HG03469 (cell line): ENCODE data around the gene ARHGAP36.

Source experiments
- ATAC-seq: cut with Tn5 transposase; IDR thresholded peaks from one replicate; pipeline ENCODE4 v1.9.1; 2021; ENCODE audit warnings: mild to moderate bottlenecking, moderate library complexity, moderate number of reproducible peaks; ENCODE audit not compliant: unreplicated experiment

ARHGAP36 gene, protein sequence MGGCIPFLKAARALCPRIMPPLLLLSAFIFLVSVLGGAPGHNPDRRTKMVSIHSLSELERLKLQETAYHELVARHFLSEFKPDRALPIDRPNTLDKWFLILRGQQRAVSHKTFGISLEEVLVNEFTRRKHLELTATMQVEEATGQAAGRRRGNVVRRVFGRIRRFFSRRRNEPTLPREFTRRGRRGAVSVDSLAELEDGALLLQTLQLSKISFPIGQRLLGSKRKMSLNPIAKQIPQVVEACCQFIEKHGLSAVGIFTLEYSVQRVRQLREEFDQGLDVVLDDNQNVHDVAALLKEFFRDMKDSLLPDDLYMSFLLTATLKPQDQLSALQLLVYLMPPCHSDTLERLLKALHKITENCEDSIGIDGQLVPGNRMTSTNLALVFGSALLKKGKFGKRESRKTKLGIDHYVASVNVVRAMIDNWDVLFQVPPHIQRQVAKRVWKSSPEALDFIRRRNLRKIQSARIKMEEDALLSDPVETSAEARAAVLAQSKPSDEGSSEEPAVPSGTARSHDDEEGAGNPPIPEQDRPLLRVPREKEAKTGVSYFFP

DNA sequence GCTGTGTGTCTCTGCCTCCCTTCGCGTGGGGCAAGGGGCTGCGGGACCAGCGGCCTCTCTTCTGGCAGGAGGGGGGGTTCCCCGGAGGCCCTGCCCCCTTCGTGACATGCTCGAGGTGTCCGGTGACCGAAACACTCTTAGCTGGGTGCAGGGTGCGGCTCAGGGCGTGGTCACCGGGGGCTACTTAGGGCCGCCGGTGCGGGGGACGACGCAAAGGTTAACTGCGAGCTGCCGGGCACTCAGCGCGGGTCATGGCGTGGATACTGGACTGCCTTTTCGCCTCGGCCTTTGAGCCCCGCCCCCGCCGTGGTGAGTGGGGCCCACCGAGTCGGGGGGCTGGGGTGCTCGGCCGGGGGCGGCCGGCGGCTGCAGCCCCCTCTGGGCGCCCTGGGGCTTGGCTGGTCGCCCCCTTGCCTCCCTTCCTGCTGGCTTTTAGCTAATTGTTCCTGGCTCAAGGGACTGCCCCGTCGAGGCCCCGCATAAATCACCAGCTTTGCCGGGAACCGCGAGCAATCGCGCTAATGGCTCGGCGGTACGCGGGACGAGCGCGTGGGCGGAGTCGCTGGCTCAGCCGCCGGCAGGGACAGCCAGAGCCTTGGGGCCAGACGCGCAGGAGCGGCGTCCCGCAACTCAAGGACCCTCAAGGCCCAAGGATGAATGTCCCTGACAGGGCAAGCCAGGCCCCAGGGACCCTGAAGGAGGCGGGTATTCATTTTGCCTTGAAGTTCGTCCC, at the start of gene ARHGAP36:
ARHGAP36 (plus strand) TSS at position 211 of the 733 bp plus-strand sequence. CDS start 23,320 bp downstream, outside the sequence.
- ATAC-seq: no peak

DNA sequence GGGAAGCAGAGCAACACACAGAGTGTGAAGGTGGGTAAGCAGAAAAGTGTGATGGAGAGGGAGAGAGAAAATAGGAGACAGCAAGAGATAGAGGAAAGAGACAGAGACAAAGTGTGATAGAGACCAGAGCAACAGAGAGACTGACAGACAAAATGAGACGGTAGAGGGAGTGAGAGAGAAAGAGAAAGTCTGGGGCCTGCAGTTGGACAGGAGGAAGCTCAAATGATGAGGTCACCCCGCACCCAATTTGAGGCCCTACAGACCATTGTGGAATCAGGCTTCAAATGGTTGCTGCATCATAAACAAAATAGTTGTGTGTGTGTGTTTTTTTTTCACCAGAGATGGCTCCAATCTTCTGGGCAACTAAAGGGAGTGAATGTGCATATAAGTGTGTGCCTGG, 48.0 kb upstream of the ARHGAP36 start:
- no peak for ATAC-seq

DNA sequence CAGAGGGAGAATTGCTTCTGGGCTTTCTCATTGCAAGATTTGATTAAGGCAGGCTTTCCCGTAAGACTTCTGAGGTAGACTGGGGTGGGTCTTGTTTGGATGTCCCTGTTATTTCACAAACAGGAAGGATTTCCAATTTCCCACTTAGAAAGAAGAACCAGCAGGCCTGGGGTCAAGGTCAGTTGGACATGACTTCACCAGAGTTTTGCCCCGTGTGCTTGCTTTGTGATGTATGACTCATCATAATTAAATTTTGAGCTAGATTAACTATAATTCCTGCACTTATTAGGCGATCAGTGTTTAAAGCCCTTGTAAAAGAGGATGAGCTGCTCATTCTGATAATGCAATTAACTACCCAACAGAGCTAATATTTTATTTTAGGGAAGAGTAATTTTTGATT, 32.8 kb upstream of the ARHGAP36 start:
- ATAC-seq: no peak

DNA sequence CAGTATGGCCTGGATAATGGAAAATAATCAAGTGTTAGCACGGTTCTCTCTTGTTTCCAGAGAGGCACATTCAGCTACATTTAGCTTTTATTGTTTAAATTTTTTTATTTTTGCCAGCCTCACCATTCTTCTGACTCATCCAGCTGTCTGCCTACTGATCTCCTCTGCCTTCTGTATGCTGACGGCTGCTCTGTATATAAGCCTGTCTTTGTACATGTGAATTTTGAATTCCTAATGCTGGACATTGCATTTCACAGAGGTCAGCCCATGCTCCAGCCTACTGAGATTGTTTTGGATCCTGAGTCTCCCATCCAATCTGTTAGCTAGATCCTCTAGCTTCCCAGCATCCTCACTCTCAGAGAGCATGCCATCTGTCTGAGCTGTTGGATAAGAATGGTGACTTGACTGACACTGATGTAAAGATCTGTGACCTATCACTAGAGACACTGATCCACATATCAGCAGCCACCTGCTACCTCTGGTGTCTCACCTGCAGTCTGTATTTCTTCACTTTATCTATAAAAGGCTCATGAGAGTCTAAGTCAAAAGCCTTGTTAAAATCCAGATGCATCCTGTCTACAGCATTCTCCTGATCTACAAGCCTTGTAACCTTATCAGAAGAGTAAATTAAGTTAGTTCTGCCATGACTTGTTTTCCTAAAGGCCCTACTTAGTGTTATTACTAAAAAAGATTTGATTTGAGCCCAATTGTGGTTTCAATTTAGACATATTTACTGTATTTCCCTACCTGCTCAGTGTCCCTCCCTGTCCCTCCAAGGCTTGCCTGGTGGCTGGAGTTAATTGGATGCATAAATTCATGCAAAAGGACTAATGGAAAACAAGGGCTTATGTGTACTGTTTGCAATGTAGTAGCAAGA, 25.6 kb upstream of the ARHGAP36 start:
- ATAC-seq: no peak

DNA sequence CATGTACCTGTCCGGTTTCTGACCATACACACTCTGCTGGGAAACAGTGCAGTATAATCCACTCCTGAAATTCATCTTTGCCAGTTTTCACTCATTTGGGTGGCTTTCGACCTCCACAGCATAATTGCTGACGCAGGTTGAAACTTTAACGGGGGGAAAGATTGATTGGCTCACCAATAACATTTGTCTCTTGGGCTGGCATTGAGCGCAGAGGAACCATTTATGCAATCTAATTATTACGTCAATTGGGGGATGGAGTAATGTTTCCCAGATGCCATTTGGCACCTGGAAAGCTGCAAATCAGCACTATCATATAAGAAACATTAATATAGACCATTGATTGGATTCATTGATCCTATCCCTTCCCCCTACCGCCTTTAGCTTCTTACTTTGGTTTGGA, 24.1 kb upstream of the ARHGAP36 start:
- ATAC-seq: no peak

DNA sequence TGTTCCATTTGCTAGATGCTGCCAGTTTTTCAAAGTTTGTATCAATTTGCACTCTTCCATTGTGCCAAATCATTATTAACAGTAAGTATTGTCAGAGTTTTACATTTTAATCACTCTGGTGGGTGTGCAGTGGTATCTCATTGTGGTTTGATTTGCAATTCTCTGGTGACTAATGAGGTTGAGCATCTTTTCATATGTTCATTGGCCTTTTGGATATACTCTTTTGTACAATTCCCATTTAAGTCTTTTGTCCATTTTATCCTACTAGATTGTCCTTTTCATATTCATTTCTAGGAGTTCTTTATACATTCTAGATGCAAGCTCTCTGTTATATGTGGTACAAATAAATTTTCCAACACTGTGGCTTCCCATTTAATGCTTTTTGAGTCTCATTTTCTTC, 17.4 kb upstream of the ARHGAP36 start:
- ATAC-seq: no peak

DNA sequence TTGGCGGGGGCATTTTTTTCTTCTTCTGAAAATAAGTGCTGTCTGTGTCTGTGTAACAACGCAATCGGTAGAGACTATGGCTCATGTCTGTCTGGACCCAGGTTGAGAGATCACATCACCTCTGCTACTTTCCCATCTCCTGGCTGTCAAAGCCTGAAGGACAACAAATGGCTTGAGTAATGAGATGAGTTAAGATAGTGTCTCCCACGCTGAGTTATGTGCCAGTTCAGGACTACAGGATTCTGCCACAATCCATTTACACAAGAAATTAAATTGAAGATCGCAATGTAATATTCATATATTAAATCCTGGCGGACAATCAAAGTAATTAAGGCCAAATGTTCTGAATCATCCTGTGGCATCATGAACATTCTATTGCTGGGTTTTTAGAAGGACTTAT, 16.5 kb upstream of the ARHGAP36 start:
- ATAC-seq: no peak

DNA sequence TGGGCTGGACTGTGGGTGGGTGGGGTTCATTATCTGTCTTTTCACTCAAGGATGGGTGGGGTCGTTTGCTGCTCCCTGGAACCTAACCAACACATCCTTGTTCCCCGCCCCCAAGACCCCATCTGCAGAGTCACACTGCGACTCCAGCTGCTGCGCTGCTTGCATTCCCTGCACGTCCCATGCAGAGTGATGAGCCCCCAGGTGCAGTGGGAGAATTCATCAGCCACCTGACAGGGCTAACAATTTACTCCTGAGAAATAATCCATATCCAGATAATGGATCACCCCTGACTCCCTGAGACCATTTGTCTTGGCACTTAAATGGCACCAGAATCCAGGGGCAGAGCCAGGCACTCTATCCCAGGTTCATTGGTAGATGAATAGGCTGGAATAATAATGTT, 12.4 kb upstream of the ARHGAP36 start:
- ATAC-seq: no peak

DNA sequence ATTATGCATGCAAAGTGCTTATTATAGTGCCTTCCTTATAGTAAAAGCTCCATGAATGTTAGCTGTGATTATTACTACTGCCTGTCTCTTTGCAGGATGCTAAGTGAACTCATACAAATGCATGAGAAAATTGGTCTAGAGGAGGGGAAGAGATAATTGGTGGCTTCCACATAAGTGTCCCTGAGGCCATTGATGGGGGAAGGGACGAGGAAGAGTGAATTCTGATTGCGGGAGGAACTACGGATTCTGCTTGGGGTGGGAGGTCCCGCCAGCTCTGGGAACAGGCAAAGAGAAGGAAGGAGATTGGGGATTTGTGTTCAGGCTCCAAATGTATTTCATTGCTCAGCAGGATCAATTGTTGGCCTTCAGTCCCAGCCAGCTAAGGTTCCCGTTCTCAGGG, 11.6 kb upstream of the ARHGAP36 start:
- no peak for ATAC-seq

DNA sequence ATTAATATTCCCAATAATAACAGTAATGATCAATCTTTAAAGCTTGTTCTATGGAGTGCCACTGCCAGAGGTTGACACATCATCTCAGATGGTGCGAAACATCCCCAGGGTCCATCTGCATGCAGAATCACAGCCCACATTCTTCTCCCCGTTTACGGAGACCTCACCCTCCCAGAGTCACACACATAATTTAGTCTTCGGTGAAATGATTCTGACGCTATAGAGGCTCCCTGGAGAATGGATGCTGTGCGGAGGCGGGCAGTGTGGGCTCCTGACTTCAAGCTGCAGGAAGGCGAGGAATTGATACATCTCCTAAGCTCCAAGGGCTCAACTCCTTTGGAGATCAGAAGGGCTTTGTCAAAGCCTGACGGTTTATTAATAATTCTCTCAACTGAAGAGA, 11.0 kb upstream of the ARHGAP36 start:
- ATAC-seq: no peak

DNA sequence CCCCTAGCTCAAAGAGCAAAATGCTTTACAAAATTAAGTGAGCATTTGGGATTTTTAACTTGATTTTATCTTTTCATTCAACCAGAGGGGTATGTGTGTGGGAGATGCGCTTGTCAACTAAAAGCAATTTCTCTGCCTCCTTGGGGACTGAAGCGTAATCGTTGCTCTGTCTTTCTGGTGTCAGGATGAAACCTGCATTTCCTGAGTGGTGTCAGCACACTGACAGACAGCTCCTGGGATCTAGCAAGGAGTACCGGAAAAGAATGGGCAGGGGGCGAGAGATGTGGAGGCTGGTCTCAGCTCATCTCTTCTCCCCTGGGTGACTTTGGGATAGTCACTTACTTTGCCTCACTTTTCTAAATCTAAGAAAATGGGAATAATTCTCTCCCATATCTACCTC, 5.1 kb upstream of the ARHGAP36 start:
- no peak for ATAC-seq

DNA sequence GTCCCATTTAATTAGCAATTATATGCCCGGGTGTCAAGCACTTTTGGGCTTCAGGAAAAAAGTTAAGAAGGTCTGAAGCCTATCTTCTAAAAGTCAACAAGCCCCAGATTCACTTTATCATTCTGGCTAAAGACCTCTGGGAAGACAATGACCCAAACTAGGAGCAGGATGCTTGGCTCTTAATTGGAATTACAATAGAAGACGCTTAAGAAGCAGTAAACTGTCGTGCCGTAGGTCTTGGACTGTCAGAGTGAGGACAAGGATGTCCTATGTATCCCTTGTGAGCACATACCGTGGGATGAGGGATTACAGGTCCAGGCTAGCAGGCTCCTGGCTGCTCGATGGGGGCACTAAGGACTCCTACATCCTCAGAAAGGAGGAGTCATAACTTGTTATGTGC, 3.2 kb upstream of the ARHGAP36 start:
- ATAC-seq: no peak

DNA sequence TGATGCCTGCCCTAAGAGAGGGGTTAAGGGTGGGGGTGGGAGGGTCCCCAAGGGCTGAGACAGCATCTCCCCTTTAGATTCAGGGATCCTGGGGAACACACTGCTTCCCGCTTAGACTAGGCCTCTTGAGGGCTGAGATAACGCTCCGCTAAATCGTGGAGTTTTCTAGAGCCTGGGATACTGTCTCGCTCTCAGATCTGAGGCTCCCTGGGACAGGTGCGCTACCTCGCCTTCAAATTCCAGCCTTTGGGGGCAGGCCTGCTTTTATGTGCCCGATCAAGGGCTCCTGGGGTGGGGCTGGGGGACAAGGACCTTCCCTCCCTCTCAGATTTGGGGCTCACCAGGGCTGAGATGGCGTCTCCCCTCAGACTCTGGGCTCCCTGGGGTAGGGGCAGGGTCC, 440 bp upstream of the ARHGAP36 start:
- ATAC-seq: no peak

DNA sequence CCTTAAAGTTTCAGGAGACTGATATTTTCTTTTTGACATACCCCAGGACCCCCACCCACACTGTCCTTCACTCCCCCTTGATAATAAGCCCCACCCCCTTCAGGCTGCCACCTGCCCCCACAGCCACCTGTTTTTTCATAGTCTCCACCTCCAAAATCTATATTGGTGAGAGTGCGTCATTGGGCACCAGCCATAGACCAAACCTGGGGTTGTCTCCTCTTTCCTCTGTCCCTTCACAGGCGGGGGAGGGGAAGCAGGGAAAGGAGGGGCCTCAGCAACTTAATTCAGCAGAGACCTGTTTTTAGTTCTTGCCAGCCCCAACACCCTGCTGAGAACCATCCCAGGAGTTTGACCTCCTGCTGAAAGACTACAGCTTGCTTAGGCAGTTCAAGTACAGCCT, 1.1 kb downstream of the ARHGAP36 start:
- ATAC-seq: no peak

DNA sequence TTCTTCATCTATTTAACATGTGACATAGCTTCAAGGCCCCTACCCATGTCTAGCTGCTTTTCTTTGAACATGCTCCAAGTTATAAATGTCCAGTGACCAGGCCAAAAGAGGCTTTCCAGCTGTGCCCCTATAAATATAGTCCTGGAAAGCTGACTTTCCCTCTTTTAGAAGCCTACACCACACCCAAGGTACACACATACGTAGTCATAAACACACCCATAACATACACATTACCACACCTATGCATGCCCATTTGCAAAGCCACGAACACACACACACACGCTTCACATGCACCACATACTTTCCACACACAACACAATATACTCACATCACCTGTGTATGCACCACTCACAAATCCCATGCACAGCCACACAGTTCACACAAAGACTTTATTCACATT, 2.0 kb downstream of the ARHGAP36 start:
- no peak for ATAC-seq

DNA sequence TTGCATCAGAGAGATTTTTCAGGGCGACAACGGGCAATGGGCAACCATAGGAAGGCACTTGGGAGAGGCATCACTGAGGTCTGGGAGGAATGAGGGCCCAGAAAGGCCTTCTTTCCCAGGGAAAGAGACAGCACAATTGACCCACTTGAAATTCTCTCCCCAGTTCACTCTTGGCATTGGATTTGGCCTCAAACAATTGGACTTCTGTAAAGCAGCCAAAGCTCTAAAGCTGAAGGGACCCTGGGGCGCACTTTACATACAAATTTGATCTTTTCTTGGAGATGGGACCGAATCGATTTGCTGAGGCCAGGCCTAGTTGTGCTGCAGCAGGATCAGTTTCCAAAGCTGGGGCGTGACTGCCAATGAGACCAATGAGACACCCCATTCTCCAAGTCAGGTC, 3.2 kb downstream of the ARHGAP36 start:
- no peak for ATAC-seq

DNA sequence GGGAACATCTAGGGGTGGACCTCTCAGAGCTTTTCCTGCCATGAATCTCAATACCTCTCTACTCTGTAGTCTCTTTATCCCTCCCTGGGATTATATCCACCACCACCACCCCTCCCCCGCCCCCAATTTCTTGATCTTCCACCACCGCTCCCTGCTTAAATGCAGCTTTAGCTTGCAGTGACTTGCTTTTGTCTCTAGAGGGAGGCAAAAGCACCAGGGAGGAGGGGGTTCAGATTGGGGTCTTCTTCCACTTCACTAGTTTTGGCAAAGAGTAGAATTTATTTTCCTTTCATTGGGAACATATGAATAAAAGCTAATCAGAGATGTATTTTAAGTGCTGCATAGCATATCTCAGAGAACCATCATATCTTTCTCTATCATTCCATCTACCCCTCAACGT, 5.5 kb downstream of the ARHGAP36 start:
- ATAC-seq: no peak

DNA sequence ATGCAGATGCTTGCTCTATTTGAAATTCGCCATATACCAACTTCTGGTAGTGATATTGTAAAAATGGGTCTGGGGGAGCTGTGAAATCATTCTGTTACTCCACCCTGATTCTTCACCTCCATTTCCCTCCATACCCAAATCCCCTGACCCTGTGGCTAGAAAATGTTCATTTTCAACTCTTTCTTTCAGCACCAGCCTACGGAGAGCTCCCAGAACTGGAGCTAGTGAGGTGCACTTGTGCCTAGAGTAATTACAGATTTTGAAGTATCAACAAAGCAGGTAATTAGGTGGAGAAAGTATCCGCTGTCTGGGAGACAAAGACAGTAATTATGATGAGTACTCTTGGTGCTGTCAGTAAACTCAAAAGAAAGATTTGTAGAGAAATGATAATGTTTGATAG, 8.1 kb downstream of the ARHGAP36 start:
- no peak for ATAC-seq

DNA sequence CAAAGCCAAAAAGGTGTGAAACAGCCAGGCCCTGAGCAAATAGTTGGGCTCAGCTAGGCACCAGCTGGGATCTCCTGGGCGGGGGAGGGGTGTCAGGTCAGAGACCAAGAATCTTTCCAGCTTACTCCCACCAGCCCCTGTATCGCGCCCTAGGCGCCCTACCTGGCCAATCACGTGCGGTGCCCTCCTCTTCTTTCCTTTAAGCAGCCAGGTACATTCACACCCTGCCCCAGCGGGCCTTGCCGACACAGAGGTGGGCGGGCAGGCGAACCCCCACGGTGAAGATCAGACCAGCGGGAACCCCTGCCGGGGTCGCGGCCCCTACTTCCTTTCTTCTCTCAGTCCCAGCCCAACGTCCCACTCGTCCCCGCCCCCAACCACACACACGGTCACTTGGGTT, 9.1 kb downstream of the ARHGAP36 start:
- no peak for ATAC-seq

DNA sequence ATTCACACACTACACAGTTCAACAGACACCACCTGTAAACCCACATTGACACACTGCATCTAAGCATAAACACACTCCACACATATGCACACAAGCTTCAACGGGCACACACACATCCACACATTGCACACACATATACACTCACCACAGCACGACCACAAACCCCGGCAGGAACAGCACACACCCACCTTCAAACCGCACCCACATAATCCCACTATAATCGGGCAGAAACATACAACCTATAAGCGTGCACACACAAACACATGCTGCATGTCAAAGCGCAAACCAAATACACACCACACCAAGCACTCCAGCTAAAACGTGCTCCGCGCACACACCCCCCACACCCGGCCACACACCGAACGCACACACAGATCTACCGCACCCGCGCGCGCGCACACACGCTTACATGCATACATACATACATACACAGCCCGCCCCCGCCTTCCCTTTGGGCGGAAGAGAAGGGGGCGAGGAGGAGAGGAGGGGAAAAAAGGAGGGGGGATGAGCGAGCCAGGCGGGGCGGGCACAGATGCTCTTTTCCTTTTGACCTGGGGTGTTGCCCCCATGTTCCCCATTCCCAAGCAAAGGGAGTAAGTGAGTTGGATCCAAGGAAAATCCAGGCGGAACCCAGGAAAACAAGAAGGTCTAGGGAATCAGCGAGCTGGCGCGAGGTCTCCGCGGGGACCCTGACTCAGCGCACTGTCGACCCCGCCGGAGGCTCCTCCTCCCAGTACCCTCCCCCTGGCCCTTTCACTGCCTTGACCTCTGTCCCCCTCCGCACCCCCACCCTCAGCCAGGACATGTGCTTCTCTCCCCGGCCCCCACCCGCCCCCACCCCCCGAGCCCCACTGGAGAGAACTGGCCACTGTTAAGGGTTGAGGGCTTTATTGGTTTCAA, 9.9 kb downstream of the ARHGAP36 start:
- no peak for ATAC-seq
